ENCODE results near the gene ARIH2. TPM values are rescaled to one million over a fixed set of nuclear protein-coding genes. Genes with fewer than 3 reads are reported as not detected.
A peak's percentile ranks its signal among the peaks of the same experiment; 100 is the strongest.

ARIH2 gene
- total and polyA plus RNA-seq, 3 experiments from 2014 or later, result 117 to 126 (median 123) TPM

DNA sequence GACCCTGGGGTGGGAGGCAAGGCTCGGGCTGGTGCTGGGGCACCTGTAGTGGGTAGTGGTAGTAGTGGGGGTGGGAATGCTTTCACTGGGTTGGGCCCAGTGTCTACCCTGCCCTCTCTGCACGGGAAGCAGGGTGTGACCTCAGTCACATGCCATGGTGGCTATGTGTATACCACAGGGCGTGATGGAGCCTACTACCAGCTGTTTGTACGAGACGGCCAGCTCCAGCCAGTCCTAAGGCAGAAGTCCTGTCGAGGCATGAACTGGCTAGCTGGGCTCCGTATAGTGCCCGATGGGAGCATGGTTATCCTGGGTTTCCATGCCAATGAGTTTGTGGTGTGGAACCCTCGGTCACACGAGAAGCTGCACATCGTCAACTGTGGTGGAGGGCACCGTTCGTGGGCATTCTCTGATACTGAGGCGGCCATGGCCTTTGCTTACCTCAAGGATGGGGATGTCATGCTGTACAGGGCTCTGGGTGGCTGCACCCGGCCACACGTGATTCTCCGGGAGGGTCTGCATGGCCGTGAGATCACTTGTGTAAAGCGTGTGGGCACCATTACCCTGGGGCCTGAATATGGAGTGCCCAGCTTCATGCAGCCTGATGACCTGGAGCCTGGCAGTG lies 94.6 kb downstream of the ARIH2 start:
- no peaks in the 10 kb centered on the region for H3K27me3 Mint-ChIP-seq
- Histone ChIP-seq H3K4me1 (ENCODE audit: insufficient read depth, low read length) (peaks cover 11% of the 10 kb centered on the region), H3K36me3 (ENCODE audit: insufficient read depth, low read length) (peaks cover 12% of the 10 kb centered on the region), H3K9me3 (ENCODE audit: low read length) (no peaks in the 10 kb centered on the region), H3K27me3 (ENCODE audit: insufficient read depth, low read length, poor library complexity, severe bottlenecking) (no peaks in the 10 kb centered on the region), H3K27ac (ENCODE audit: low read depth, low read length) (no peak overlapping the region), H3K4me3 (ENCODE audit: low read length) (no peak overlapping the region)
- H3K4me1 Mint-ChIP-seq, result peaks cover 12 to 34% (median 29%) of the 10 kb centered on the region in 3 donors
- DNase-seq, result no peak
- ChIA-PET POLR2A (interaction anchor here (1.0 to 2.2 kb wide), 3 partner anchors 9 to 24 kb away, joined by 4 to 11 read pairs (median 6); partner anchors contain the start of genes NDUFAF3 and P4HTM), CTCF (interaction anchor here (0.7 to 10.1 kb wide), 7 partner anchors 10 to 38 kb away, joined by 3 to 121 read pairs (median 5); partner anchors contain the start of genes IMPDH2, NDUFAF3 and P4HTM)
- H3K36me3 Mint-ChIP-seq, result peaks cover 0 to 64% (median 5%) of the 10 kb centered on the region in 3 donors
- no peaks in the 10 kb centered on the region for H3K9me3 Mint-ChIP-seq
- peak overlapping the region in 1 of 7 donors; percentile 37 for H3K4me3 Mint-ChIP-seq
- H3K27ac Mint-ChIP-seq, result peak overlapping the region in 2 of 8 donors; percentile 36 to 43

DNA sequence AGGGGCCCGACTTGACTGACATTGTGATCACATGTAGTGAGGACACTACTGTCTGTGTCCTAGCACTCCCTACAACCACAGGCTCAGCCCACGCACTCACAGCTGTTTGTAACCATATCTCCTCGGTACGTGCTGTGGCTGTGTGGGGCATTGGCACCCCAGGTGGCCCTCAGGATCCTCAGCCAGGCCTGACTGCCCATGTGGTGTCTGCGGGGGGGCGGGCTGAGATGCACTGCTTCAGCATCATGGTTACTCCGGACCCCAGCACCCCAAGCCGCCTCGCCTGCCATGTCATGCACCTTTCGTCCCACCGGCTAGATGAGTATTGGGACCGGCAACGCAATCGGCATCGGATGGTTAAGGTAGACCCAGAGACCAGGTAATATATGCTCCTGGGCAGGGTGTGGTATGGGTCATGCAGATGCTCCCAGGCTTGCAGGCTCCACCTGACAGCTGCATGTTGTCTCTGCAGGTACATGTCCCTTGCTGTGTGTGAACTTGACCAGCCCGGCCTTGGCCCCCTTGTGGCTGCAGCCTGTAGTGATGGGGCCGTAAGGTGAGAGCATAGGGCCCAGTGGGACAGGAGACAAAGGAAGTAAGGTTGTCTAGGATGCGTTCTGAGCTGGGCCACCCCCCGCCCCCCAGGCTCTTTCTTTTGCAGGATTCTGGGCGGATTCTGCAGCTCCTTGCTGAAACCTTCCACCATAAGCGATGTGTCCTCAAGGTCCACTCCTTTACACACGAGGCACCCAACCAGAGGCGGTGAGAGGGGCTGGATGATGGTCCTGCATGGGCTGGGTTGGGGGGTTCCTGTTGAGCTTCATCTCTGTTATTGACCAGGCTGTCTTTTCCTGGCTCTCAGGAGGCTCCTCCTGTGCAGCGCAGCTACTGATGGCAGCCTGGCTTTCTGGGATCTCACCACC lies 95.4 kb downstream of the ARIH2 start:
- no peaks in the 10 kb centered on the region for H3K27me3 ChIP-seq (ENCODE audit: insufficient read depth, low read length, poor library complexity, severe bottlenecking)
- H3K36me3 ChIP-seq (ENCODE audit: insufficient read depth, low read length), result peaks cover 12% of the 10 kb centered on the region
- ChIA-PET CTCF (interaction anchor here (0.7 to 10.1 kb wide), 8 partner anchors 10 to 79 kb away, joined by 3 to 121 read pairs (median 4); partner anchors contain the start of genes IMPDH2, NDUFAF3 and P4HTM), POLR2A (interaction anchor here (0.6 to 2.2 kb wide), 3 partner anchors 8 to 82 kb away, joined by 6 to 11 read pairs (median 6); partner anchors contain the start of genes NDUFAF3 and P4HTM)
- peak in 1 of 5 donors; percentile 24 for DNase-seq
- H3K27me3 Mint-ChIP-seq, result no peaks in the 10 kb centered on the region
- H3K27ac Mint-ChIP-seq, result peak overlapping the region in 2 of 8 donors; percentile 36 to 43
- H3K4me1 ChIP-seq (ENCODE audit: insufficient read depth, low read length), result peaks cover 11% of the 10 kb centered on the region
- H3K4me3 ChIP-seq (ENCODE audit: low read length), result no peak overlapping the region
- H3K27ac ChIP-seq (ENCODE audit: low read depth, low read length), result no peak overlapping the region
- no peaks in the 10 kb centered on the region for H3K9me3 Mint-ChIP-seq
- peak overlapping the region in 1 of 7 donors; percentile 66 for H3K4me3 Mint-ChIP-seq
- no peaks in the 10 kb centered on the region for H3K9me3 ChIP-seq (ENCODE audit: low read length)
- peaks cover 11 to 33% (median 26%) of the 10 kb centered on the region in 3 donors for H3K4me1 Mint-ChIP-seq
- H3K36me3 Mint-ChIP-seq, result peaks cover 0 to 63% (median 5%) of the 10 kb centered on the region in 3 donors

DNA sequence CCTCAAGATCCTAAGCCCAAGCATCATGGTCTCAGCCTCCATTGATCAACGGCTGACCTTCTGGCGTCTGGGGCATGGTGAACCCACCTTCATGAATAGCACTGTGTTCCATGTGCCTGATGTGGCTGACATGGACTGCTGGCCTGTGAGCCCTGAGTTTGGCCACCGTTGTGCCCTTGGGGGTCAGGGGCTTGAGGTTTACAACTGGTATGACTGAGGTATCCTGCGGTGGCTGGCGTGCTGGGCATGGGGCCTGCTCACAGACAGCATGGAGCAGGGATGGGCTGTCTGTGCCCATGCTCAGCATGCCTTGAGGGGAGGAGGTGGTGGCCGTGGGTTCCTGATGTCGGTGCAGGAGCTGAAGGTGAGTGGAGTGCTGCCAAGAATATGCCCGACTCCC lies 96.4 kb downstream of the ARIH2 start:
- Mint-ChIP-seq H3K27ac (peak overlapping the region in 2 of 8 donors; percentile 17 to 78), H3K36me3 (peaks cover 0 to 61% (median 5%) of the 10 kb centered on the region in 3 donors), H3K4me1 (peaks cover 12 to 34% (median 27%) of the 10 kb centered on the region in 3 donors), H3K27me3 (no peaks in the 10 kb centered on the region), H3K4me3 (peak overlapping the region in 2 of 7 donors; percentile 20 to 94), H3K9me3 (no peaks in the 10 kb centered on the region)
- no peak overlapping the region for H3K27ac ChIP-seq (ENCODE audit: low read depth, low read length)
- H3K4me1 ChIP-seq (ENCODE audit: insufficient read depth, low read length), result peaks cover 22% of the 10 kb centered on the region
- CTCF ChIA-PET, result interaction anchor here (1.5 to 5.6 kb wide), 4 partner anchors 14 to 78 kb away, joined by 3 to 65 read pairs (median 4); partner anchors contain the start of gene P4HTM
- no peaks in the 10 kb centered on the region for H3K27me3 ChIP-seq (ENCODE audit: insufficient read depth, low read length, poor library complexity, severe bottlenecking)
- no peak overlapping the region for H3K4me3 ChIP-seq (ENCODE audit: low read length)
- no peaks in the 10 kb centered on the region for H3K9me3 ChIP-seq (ENCODE audit: low read length)
- peaks cover 12% of the 10 kb centered on the region for H3K36me3 ChIP-seq (ENCODE audit: insufficient read depth, low read length)
- DNase-seq, result no peak
- POLR2A ChIA-PET, result interaction anchor here (2.2 kb wide), 1 partner anchor 26 kb away, joined by 11 read pairs; the partner anchor contains the start of gene P4HTM

- peaks cover 0 to 64% (median 5%) of the 10 kb centered on the region in 3 donors for H3K36me3 Mint-ChIP-seq
- H3K4me1 ChIP-seq (ENCODE audit: insufficient read depth, low read length), result peaks cover 27% of the 10 kb centered on the region
- peaks cover 12% of the 10 kb centered on the region for H3K36me3 ChIP-seq (ENCODE audit: insufficient read depth, low read length)
- H3K27me3 ChIP-seq (ENCODE audit: insufficient read depth, low read length, poor library complexity, severe bottlenecking), result no peaks in the 10 kb centered on the region
- H3K4me3 Mint-ChIP-seq, result peak overlapping the region in 6 of 7 donors; percentile 29 to 94 (median 52)
- H3K4me3 ChIP-seq (ENCODE audit: low read length), result no peak overlapping the region
- no peaks in the 10 kb centered on the region for H3K9me3 Mint-ChIP-seq
- no peaks in the 10 kb centered on the region for H3K9me3 ChIP-seq (ENCODE audit: low read length)
- CTCF ChIA-PET, result interaction anchor here (1.0 to 5.6 kb wide), 2 partner anchors 9 to 27 kb away, joined by 3 to 65 read pairs; partner anchors contain the start of genes P4HTM and WDR6
- H3K4me1 Mint-ChIP-seq, result peaks cover 15 to 41% (median 31%) of the 10 kb centered on the region in 3 donors
- no peaks in the 10 kb centered on the region for H3K27me3 Mint-ChIP-seq
- peak overlapping the region in 4 of 8 donors; percentile 64 to 85 (median 72) for H3K27ac Mint-ChIP-seq
- H3K27ac ChIP-seq (ENCODE audit: low read depth, low read length), result no peak overlapping the region
- POLR2A ChIA-PET, result no interaction called here
- DNase-seq, result no peak
Observed at GRCh38 chr3:49015765-49016164, 97.1 kb downstream of the ARIH2 start.

GRCh38 chr3:49016414-49017228 lies 98.0 kb downstream of the ARIH2 start:
- peaks cover 0 to 2% of the 10 kb centered on the region in 2 donors for H3K27me3 Mint-ChIP-seq
- peak overlapping the region; percentile 50 to 97 (median 86) for H3K4me3 Mint-ChIP-seq
- no peak for DNase-seq
- H3K36me3 Mint-ChIP-seq, result peaks cover 0 to 62% (median 5%) of the 10 kb centered on the region in 3 donors
- H3K4me1 Mint-ChIP-seq, result peaks cover 17 to 45% (median 31%) of the 10 kb centered on the region in 3 donors
- H3K27me3 ChIP-seq (ENCODE audit: insufficient read depth, low read length, poor library complexity, severe bottlenecking), result no peaks in the 10 kb centered on the region
- ChIA-PET CTCF (interaction anchor here (1.0 to 6.6 kb wide), 6 partner anchors 8 to 28 kb away, joined by 3 to 67 read pairs (median 8); partner anchors contain the start of genes IMPDH2, P4HTM and WDR6), POLR2A (interaction anchor here (1.0 to 3.8 kb wide), 4 partner anchors 9 to 77 kb away, joined by 4 to 48 read pairs (median 15); partner anchors contain the start of genes IMPDH2, QRICH1 and WDR6)
- no peaks in the 10 kb centered on the region for H3K9me3 ChIP-seq (ENCODE audit: low read length)
- H3K4me3 ChIP-seq (ENCODE audit: low read length), result no peak overlapping the region
- peaks cover 12% of the 10 kb centered on the region for H3K36me3 ChIP-seq (ENCODE audit: insufficient read depth, low read length)
- peaks cover 27% of the 10 kb centered on the region for H3K4me1 ChIP-seq (ENCODE audit: insufficient read depth, low read length)
- H3K27ac ChIP-seq (ENCODE audit: low read depth, low read length), result no peak overlapping the region
- peak overlapping the region in 7 of 8 donors; percentile 42 to 91 (median 79) for H3K27ac Mint-ChIP-seq
- no peaks in the 10 kb centered on the region for H3K9me3 Mint-ChIP-seq

GRCh38 chr3:49017229-49017970 lies 98.8 kb downstream of the ARIH2 start:
- ChIA-PET POLR2A (interaction anchor here (1.0 to 3.8 kb wide), 4 partner anchors 10 to 77 kb away, joined by 4 to 48 read pairs (median 15); partner anchors contain the start of genes IMPDH2, QRICH1 and WDR6), CTCF (interaction anchor here (1.1 to 6.6 kb wide), 5 partner anchors 9 to 29 kb away, joined by 3 to 67 read pairs (median 11); partner anchors contain the start of genes IMPDH2, P4HTM and WDR6)
- Mint-ChIP-seq H3K4me1 (peaks cover 17 to 42% (median 23%) of the 10 kb centered on the region in 3 donors), H3K27ac (peak overlapping the region; percentile 68 to 91 (median 78)), H3K36me3 (peaks cover 0 to 57% (median 5%) of the 10 kb centered on the region in 3 donors), H3K4me3 (peak overlapping the region; percentile 80 to 97 (median 86)), H3K27me3 (peaks cover 0 to 2% of the 10 kb centered on the region in 2 donors), H3K9me3 (no peaks in the 10 kb centered on the region)
- no peaks in the 10 kb centered on the region for H3K9me3 ChIP-seq (ENCODE audit: low read length)
- H3K27ac ChIP-seq (ENCODE audit: low read depth, low read length), result peak overlapping the region; percentile 89
- peak overlapping the region; percentile 83 for H3K4me3 ChIP-seq (ENCODE audit: low read length)
- DNase-seq, result no peak
- H3K36me3 ChIP-seq (ENCODE audit: insufficient read depth, low read length), result peaks cover 12% of the 10 kb centered on the region
- no peaks in the 10 kb centered on the region for H3K27me3 ChIP-seq (ENCODE audit: insufficient read depth, low read length, poor library complexity, severe bottlenecking)
- peaks cover 28% of the 10 kb centered on the region for H3K4me1 ChIP-seq (ENCODE audit: insufficient read depth, low read length)
